ENCODE data around the gene PCDHA11.

GRCh38 chr5:140855772-140856674 is 12.7 kb upstream of the PCDHA11 start, which contains the start of gene PCDHA10:
- TF ChIP-seq CTCF (IDR thresholded peaks at IDR 0.05) (peak in 6 of 12 donors; percentile 8 to 41 (median 26)), POLR2A (IDR thresholded peaks at IDR 0.05) (no peak)
